A549 (cell line): ENCODE measurements around the gene PSMA2. TPM values are rescaled to one million over a fixed set of nuclear protein-coding genes. Genes with fewer than 3 reads are reported as not detected.

ENCODE experiments used
- ATAC-seq, 2 experiments: fragments of 200-7000 bp in 1 of 2; fragments of >200 bp in 1 of 2; cut with Nextera tagmentation in 1 of 2; cut with Tn5 transposase in 1 of 2; 3 replicates each; pipeline versions ENCODE4 v1.8.0 to v1.9.1; 2018 to 2020; ENCODE audit warnings: mild to moderate bottlenecking in 1 of 2, moderate library complexity in 1 of 2
- CTCF ChIA-PET: fragments of 300-600 bp; sonication (Branson Sonifier 250); formaldehyde crosslinking; extraction: SDS; loops from one replicate; lab custom pipeline; 2021; ENCODE audit warnings: antibody characterized with exemption, inconsistent platforms; lab: Yijun Ruan, JAX
- POLR2A ChIA-PET: fragments of 350-600 bp; formaldehyde crosslinking; extraction: SDS; loops from one replicate; lab custom pipeline; 2021; ENCODE audit warnings: antibody characterized with exemption, inconsistent platforms; lab: Yijun Ruan, JAX
- DNase-seq, 2 experiments: peaks; one replicate each; pipeline versions ENCODE4 v3.0.0 to v3.0.0-alpha.2; 2011 to 2016; ENCODE audit warnings: low read depth in 1 of 2, low spot score in 1 of 2
- FAIRE-seq: peaks from 2 replicates; lab custom pipeline; 2011; peaks lifted over from hg19 to GRCh38; lab: Jason Lieb, UNC
- H3K27ac ChIP-seq, 2 experiments: fragments of >200 bp; sonication (Bioruptor Twin); formaldehyde crosslinking; 3 replicates each; pipeline ENCODE4 v1.5.1; 2016 to 2017
- H3K4me1 ChIP-seq: fragments of >200 bp; sonication (Bioruptor Twin); formaldehyde crosslinking; 3 replicates; pipeline ENCODE4 v1.6.1; 2016
- H3K4me2 ChIP-seq: fragments of >200 bp; sonication (Bioruptor Twin); formaldehyde crosslinking; 3 replicates; pipeline ENCODE4 v1.6.1; 2016
- H3K4me3 ChIP-seq: fragments of >200 bp; sonication (Bioruptor Twin); formaldehyde crosslinking; 3 replicates; pipeline ENCODE4 v1.5.1; 2016
- H3K9me3 ChIP-seq: fragments of >200 bp; sonication (Bioruptor Twin); formaldehyde crosslinking; 3 replicates; pipeline ENCODE4 v1.6.1; 2016
- ATOH8 ChIP-seq: fragments of 250-450 bp; sonication (Bioruptor Pico); IDR thresholded peaks from 2 replicates; pipeline ENCODE4 v1.5.0; 2020; ENCODE audit warnings: low read depth, mild to moderate bottlenecking, moderate library complexity
- CBX2 ChIP-seq: fragments of 200-600 bp; sonication (generic); IDR thresholded peaks from 2 replicates; pipeline ENCODE4 v1.6.1; 2016; ENCODE audit warnings: low read depth, mild to moderate bottlenecking, borderline replicate concordance
- CTCF ChIP-seq: fragments of >200 bp; sonication (Bioruptor Twin); formaldehyde crosslinking; IDR thresholded peaks from 3 replicates; pipeline ENCODE4 v1.5.1; 2016
- E2F6 ChIP-seq: IDR thresholded peaks from 2 replicates; pipeline ENCODE4 v1.6.1; 2012; ENCODE audit warnings: low read depth, borderline replicate concordance
- EHF ChIP-seq: fragments of 250-450 bp; sonication (Bioruptor Pico); IDR thresholded peaks from 2 replicates; pipeline ENCODE4 v1.5.0; 2020; ENCODE audit warnings: mild to moderate bottlenecking
- EHMT2 ChIP-seq: fragments of 200-600 bp; sonication (generic); IDR thresholded peaks from 2 replicates; pipeline ENCODE4 v1.6.1; 2016; ENCODE audit warnings: antibody characterized with exemption, low read depth, mild to moderate bottlenecking, moderate library complexity
- ELK1 ChIP-seq: fragments of 150-350 bp; IDR thresholded peaks from 2 replicates; pipeline ENCODE4 v1.6.1; 2014; ENCODE audit warnings: low read depth, mild to moderate bottlenecking, low read length
- ESRRA ChIP-seq: fragments of 150-350 bp; IDR thresholded peaks from 2 replicates; pipeline ENCODE4 v1.6.1; 2014; ENCODE audit warnings: mild to moderate bottlenecking, low read length, borderline replicate concordance
- FOXS1 ChIP-seq: fragments of 250-450 bp; sonication (Bioruptor Pico); IDR thresholded peaks from 2 replicates; pipeline ENCODE4 v1.5.0; 2020; ENCODE audit warnings: mild to moderate bottlenecking, moderate library complexity
- HDAC2 ChIP-seq: fragments of 200-600 bp; sonication (generic); IDR thresholded peaks from 2 replicates; pipeline ENCODE4 v1.6.1; 2016
- HEYL ChIP-seq: fragments of 250-450 bp; sonication (Bioruptor Pico); IDR thresholded peaks from 2 replicates; pipeline ENCODE4 v1.8.0; 2021; ENCODE audit warnings: mild to moderate bottlenecking, moderate library complexity
- HOXA7 ChIP-seq: fragments of 250-450 bp; sonication (Bioruptor Pico); IDR thresholded peaks from 2 replicates; pipeline ENCODE4 v1.5.0; 2020; ENCODE audit warnings: mild to moderate bottlenecking, moderate library complexity
- JUNB ChIP-seq: fragments of >200 bp; sonication (Bioruptor Twin); formaldehyde crosslinking; IDR thresholded peaks from 2 replicates; pipeline ENCODE4 v1.6.1; 2016
- MAFK ChIP-seq: fragments of 450-650 bp; IDR thresholded peaks from 2 replicates; pipeline ENCODE4 v1.6.1; 2014; ENCODE audit not compliant: partially characterized antibody
- MAX ChIP-seq: IDR thresholded peaks from 2 replicates; pipeline ENCODE4 v1.6.1; 2012
- MAZ ChIP-seq: fragments of 150-350 bp; IDR thresholded peaks from 2 replicates; pipeline ENCODE4 v1.6.1; 2014; ENCODE audit warnings: antibody characterized with exemption, low read depth, low read length, borderline replicate concordance
- MYC ChIP-seq: IDR thresholded peaks from 2 replicates; pipeline ENCODE4 v1.6.1; 2012; ENCODE audit warnings: mild to moderate bottlenecking, inconsistent platforms, low read length, improper control_type of control experiment, borderline replicate concordance
- NFE2L2 ChIP-seq: fragments of 150-350 bp; conservative IDR thresholded peaks from 2 replicates; pipeline ENCODE4 v1.6.1; 2014; ENCODE audit warnings: low read length
- NR3C1 ChIP-seq: fragments of >200 bp; sonication (Bioruptor Twin); formaldehyde crosslinking; IDR thresholded peaks from 3 replicates; pipeline ENCODE4 v1.6.1; 2017
- POLR2AphosphoS2 ChIP-seq: conservative IDR thresholded peaks from 2 replicates; pipeline ENCODE4 v1.6.1; 2012; ENCODE audit warnings: low read length, improper control_type of control experiment, inconsistent platforms
- RAD21 ChIP-seq, 2 experiments: fragments of >200 bp in 1 of 2; sonication (Bioruptor Twin) in 1 of 2; formaldehyde crosslinking in 1 of 2; IDR thresholded peaks in 1 of 2; conservative IDR thresholded peaks in 1 of 2; 2 replicates in 1 of 2; 3 replicates in 1 of 2; pipeline ENCODE4 v1.6.1; 2012 to 2018; ENCODE audit warnings: inconsistent platforms in 1 of 2
- RFX5 ChIP-seq: fragments of 450-650 bp; IDR thresholded peaks from 2 replicates; pipeline ENCODE4 v1.7.1; 2014; ENCODE audit warnings: antibody characterized with exemption, mild to moderate bottlenecking, moderate library complexity
- USF2 ChIP-seq: fragments of 450-650 bp; IDR thresholded peaks from 2 replicates; pipeline ENCODE4 v1.6.1; 2014; ENCODE audit warnings: antibody characterized with exemption
- ZC3H11A ChIP-seq: fragments of 450-650 bp; IDR thresholded peaks from 2 replicates; pipeline ENCODE4 v1.6.1; 2014; ENCODE audit warnings: antibody characterized with exemption, mild to moderate bottlenecking
- ZNF302 ChIP-seq: fragments of 250-450 bp; sonication (Bioruptor Pico); IDR thresholded peaks from 2 replicates; pipeline ENCODE4 v1.9.0; 2021; ENCODE audit warnings: inconsistent platforms, mild to moderate bottlenecking, moderate library complexity
- WGBS: methylation state at CpG from one replicate; pipeline ENCODE4 v1.1.6; 2017; ENCODE audit errors: missing lambda C conversion rate; 5-methylcytosine and 5-hydroxymethylcytosine counted together
- polyA plus RNA-seq, 4 experiments: library from polyadenylated mRNA; depleted of rRNA in 3 of 4; stranded (reverse); fragments of >200 nt; fragmentation: RNase III in 1 of 4; extraction: RNeasy Plus Mini Kit Qiagen cat#74134 plus additional on column Dnase treatment in 1 of 4; gene quantifications; 2 replicates in 3 of 4; 3 replicates in 1 of 4; pipeline ENCODE4 v1.2.3, GENCODE V29; 2011 to 2017

The PSMA2 gene
- polyA plus RNA-seq, 2 of the 4 experiments (the other 2 are of a cell fraction) = 188 to 324 TPM

GRCh38 chr7:42961170-42961569, 29.2 kb upstream of the PSMA2 start:
- no peaks in the 10 kb centered on the region for H3K9me3 ChIP-seq
- ChIA-PET POLR2A (no interaction called here), CTCF (no interaction called here)
- H3K4me3 ChIP-seq = no peak overlapping the region
- no peaks in the 10 kb centered on the region for H3K4me1 ChIP-seq
- TF ChIP-seq HDAC2 = no peak
- no peak for TF ChIP-seq NFE2L2
- TF ChIP-seq CTCF = no peak
- TF ChIP-seq FOXS1 (CRISPR knock-in tag) = no peak
- no peak for TF ChIP-seq MAX
- no peak for TF ChIP-seq ESRRA
- TF ChIP-seq HEYL (CRISPR knock-in tag) = no peak
- TF ChIP-seq ATOH8 (CRISPR knock-in tag) = no peak
- no peak for TF ChIP-seq RFX5
- no peak for TF ChIP-seq EHF (CRISPR knock-in tag)
- TF ChIP-seq ZNF302 (CRISPR knock-in tag) = no peak
- no peak overlapping the region for H3K27ac ChIP-seq
- H3K4me2 ChIP-seq = no peak overlapping the region
- DNase-seq (no peak), ATAC-seq (no peak), FAIRE-seq (no peak)
- WGBS = 8% methylated on average over 2 of the region's 2 CpGs

- H3K9me3 ChIP-seq = no peaks in the 10 kb centered on the region
- ChIA-PET CTCF (interaction anchor here (2.4 to 3.1 kb wide), 2 partner anchors 19 to 301 kb away, joined by 6 to 11 read pairs; no protein-coding TSS in a partner anchor), POLR2A (no interaction called here)
- no peak overlapping the region for H3K4me2 ChIP-seq
- 0% methylated on average over 2 of the region's 2 CpGs for WGBS
- H3K4me1 ChIP-seq = no peaks in the 10 kb centered on the region
- no peak overlapping the region for H3K27ac ChIP-seq
- DNase-seq = no peak
- TF ChIP-seq ZC3H11A = no peak
- no peak for TF ChIP-seq E2F6
- no peak for TF ChIP-seq MAZ
- TF ChIP-seq RFX5 = no peak
- no peak for TF ChIP-seq POLR2AphosphoS2
- TF ChIP-seq, all 56 proteins: peak for 0
- no peak for FAIRE-seq
- ATAC-seq = no peak
- H3K4me3 ChIP-seq = no peak overlapping the region
Measured at GRCh38 chr7:42960762-42961161, 28.8 kb upstream of the PSMA2 start.

GRCh38 chr7:42959549-42959948, 27.6 kb upstream of the PSMA2 start:
- POLR2A ChIA-PET = no interaction called here
- TF ChIP-seq EHF (CRISPR knock-in tag) (no peak), CBX2 (no peak), EHMT2 (no peak)
- TF ChIP-seq, all 56 proteins: peak for 0
- no peak overlapping the region for H3K4me3 ChIP-seq
- 23% methylated on average over 2 of the region's 2 CpGs for WGBS
- H3K4me2 ChIP-seq = no peak overlapping the region
- H3K4me1 ChIP-seq = no peaks in the 10 kb centered on the region
- H3K27ac ChIP-seq = no peak overlapping the region
- no peak for FAIRE-seq
- DNase-seq = no peak
- CTCF ChIA-PET = interaction anchor here (2.4 to 3.1 kb wide), 2 partner anchors 18 to 302 kb away, joined by 6 to 11 read pairs; no protein-coding TSS in a partner anchor
- no peak for ATAC-seq
- no peaks in the 10 kb centered on the region for H3K9me3 ChIP-seq

GRCh38 chr7:42956062-42956461, 24.1 kb upstream of the PSMA2 start:
- H3K9me3 ChIP-seq = no peaks in the 10 kb centered on the region
- FAIRE-seq (no peak), ATAC-seq (no peak), DNase-seq (no peak)
- ChIA-PET POLR2A (no interaction called here), CTCF (interaction anchor here (1.8 to 3.7 kb wide), 2 partner anchors 12 to 15 kb away, joined by 4 to 16 read pairs; no protein-coding TSS in a partner anchor)
- H3K4me3 ChIP-seq = no peak overlapping the region
- no peak overlapping the region for H3K27ac ChIP-seq
- no peaks in the 10 kb centered on the region for H3K4me1 ChIP-seq
- no peak overlapping the region for H3K4me2 ChIP-seq
- TF ChIP-seq HOXA7 (CRISPR knock-in tag) (no peak), JUNB (no peak), MAFK (no peak), RFX5 (no peak), MYC (no peak), HEYL (CRISPR knock-in tag) (no peak), CBX2 (no peak), ELK1 (no peak), NR3C1 (no peak), RAD21 (conservative IDR thresholded peaks at IDR 0.05 in 1 of 2, IDR thresholded peaks at IDR 0.05 in 1 of 2) (no peak), USF2 (no peak)
